Kidney (tissue), 14 donors: ENCODE data around the gene THSD4. TPM values are rescaled to one million over a fixed set of nuclear protein-coding genes. Genes with fewer than 3 reads are reported as not detected.
"Not testable (repeated sequence)": the region's sequence is repeated elsewhere in the genome, so short reads cannot be mapped to it uniquely, and the experiment has no call there.

Experiments used
- DNase-seq, 5 donors: peaks; one replicate each; pipeline ENCODE4 v3.0.0-alpha.2; 2013 to 2020
- FAIRE-seq: peaks from 2 replicates; lab custom pipeline; 2012; peaks lifted over from hg19 to GRCh38; lab: Jason Lieb, UNC
- H3K27ac ChIP-seq, 2 donors: one replicate each; pipeline ENCODE4 v1.7.0; 2013; ENCODE audit warnings: low read depth in 2 of 2, low read length in 2 of 2, inconsistent platforms in 1 of 2
- H3K27me3 ChIP-seq: one replicate; pipeline ENCODE4 v1.7.1; 2013; ENCODE audit warnings: low read length, inconsistent platforms; ENCODE audit not compliant: control insufficient read depth, insufficient read depth
- H3K36me3 ChIP-seq, 3 donors: one replicate each; pipeline versions ENCODE4 v1.7.0 to v1.7.1; 2013; ENCODE audit warnings: low read length in 3 of 3, control low read depth in 1 of 3, inconsistent platforms in 1 of 3; ENCODE audit not compliant: insufficient read depth in 3 of 3, control insufficient read depth in 2 of 3
- H3K4me1 ChIP-seq, 3 donors: one replicate each; pipeline versions ENCODE4 v1.7.0 to v1.7.1; 2013; ENCODE audit warnings: low read length in 3 of 3, inconsistent platforms in 1 of 3, low read depth in 1 of 3; ENCODE audit not compliant: control insufficient read depth in 2 of 3, insufficient read depth in 2 of 3
- H3K4me3 ChIP-seq, 3 donors: one replicate each; pipeline versions ENCODE4 v1.7.0 to v1.8.1; 2013; ENCODE audit warnings: low read length in 3 of 3, control low read depth in 1 of 3, inconsistent platforms in 1 of 3
- H3K9ac ChIP-seq, 3 donors: one replicate each; pipeline versions ENCODE4 v1.7.0 to v1.7.1; 2013; ENCODE audit warnings: low read length in 3 of 3, control low read depth in 1 of 3, inconsistent platforms in 1 of 3
- H3K9me3 ChIP-seq, 3 donors: one replicate each; pipeline versions ENCODE4 v1.7.0 to v1.7.1; 2013; ENCODE audit warnings: low read length in 3 of 3, control low read depth in 1 of 3, inconsistent platforms in 1 of 3; ENCODE audit not compliant: control insufficient read depth in 2 of 3, insufficient read depth in 1 of 3
- intact Hi-C: fragments of 100-400 bp; cut with DNase I; formaldehyde crosslinking; loops from one replicate; pipeline ENCODE4 v1.11.1; 2022
- polyA plus RNA-seq: library from polyadenylated mRNA; stranded (reverse); fragments of 350-450 nt; fragmentation: Illumina TruSeq; extraction: RNeasy Lipid Tissue Mini Kit (QIAGEN cat#74804); gene quantifications from one replicate; pipeline ENCODE4 v1.2.3, GENCODE V29; 2014; ENCODE audit warnings: low read depth, low replicate concordance; ENCODE audit not compliant: insufficient read depth
- total RNA-seq: library from RNA; stranded (reverse); fragmentation: NEBNext Ultra II Directional; extraction: Animal tissue kit (Norgen Biotek cat#: 25700); gene quantifications from one replicate; pipeline ENCODE4 v1.2.1, GENCODE V29; 2021
- TF ChIP-seq, protein P1 (sequence below): IDR thresholded peaks from 3 replicates; pipeline ENCODE4 v1.5.1; 2012; ENCODE audit warnings: mild to moderate bottlenecking, moderate library complexity, borderline replicate concordance; ENCODE audit not compliant: insufficient read depth; ENCODE audit errors: extremely low read depth
- donor health status: control.
- donor health status: control.
- donor health status: control.
- donor health status: control.
- donor health status: control.
- donor health status: DM: yes; HTN: yes; CAD: no.
- donor health status: Normal renal cell carcinoma (clear cell type).

THSD4 gene
- total and polyA plus RNA-seq, 2 donors from 2014 or later, result 9.4 to 36.3 TPM

DNA sequence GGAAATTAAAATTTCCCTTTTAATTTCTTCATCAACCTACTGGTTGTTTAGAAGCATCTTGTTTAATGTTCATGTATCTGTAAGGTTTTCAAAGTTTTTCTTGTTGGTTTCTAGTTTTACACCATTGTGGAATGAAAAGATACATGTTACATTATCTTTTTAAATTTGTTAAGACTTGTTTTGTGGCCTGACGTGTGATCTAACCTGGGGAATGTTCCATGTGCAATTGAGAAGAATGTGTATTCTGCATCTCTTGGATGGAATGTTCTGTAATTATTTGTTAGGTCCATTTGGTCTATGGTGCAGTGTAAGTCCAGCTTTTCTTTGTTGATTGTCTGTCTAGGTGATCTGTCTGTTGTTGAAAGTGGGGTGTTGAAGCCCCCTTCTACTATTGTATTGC lies 45.7 kb downstream of the THSD4 start:
- H3K9ac ChIP-seq, result no peak overlapping the region
- H3K9me3 ChIP-seq, result no peaks in the 10 kb centered on the region
- DNase-seq (no peak), FAIRE-seq (no peak)
- no peak overlapping the region for H3K4me3 ChIP-seq
- no peaks in the 10 kb centered on the region for H3K36me3 ChIP-seq
- no peak overlapping the region for H3K27ac ChIP-seq
- TF ChIP-seq, protein P1, sequence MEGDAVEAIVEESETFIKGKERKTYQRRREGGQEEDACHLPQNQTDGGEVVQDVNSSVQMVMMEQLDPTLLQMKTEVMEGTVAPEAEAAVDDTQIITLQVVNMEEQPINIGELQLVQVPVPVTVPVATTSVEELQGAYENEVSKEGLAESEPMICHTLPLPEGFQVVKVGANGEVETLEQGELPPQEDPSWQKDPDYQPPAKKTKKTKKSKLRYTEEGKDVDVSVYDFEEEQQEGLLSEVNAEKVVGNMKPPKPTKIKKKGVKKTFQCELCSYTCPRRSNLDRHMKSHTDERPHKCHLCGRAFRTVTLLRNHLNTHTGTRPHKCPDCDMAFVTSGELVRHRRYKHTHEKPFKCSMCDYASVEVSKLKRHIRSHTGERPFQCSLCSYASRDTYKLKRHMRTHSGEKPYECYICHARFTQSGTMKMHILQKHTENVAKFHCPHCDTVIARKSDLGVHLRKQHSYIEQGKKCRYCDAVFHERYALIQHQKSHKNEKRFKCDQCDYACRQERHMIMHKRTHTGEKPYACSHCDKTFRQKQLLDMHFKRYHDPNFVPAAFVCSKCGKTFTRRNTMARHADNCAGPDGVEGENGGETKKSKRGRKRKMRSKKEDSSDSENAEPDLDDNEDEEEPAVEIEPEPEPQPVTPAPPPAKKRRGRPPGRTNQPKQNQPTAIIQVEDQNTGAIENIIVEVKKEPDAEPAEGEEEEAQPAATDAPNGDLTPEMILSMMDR, result no peak
- H3K4me1 ChIP-seq, result no peaks in the 10 kb centered on the region
- H3K27me3 ChIP-seq, result no peaks in the 10 kb centered on the region
- intact Hi-C loops, result no loop called here

DNA sequence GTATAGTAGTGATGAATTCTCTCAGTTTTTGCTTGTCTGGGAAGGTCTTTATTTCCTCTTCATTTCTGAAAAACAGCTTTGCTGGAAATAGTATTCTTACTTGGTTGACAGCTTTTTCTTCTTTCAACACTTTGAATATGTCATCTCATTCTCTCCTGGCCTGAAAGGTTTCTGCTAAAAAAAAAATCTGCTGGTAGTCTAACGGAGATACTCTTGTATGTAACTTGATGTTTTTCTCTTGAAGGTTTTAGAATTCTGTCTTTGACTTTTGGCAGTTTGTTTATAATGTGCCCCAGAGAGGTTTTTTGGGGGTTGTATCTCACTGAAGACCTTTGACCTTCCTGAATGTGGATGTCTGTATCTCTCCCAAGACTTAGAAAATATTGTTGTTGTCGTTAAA lies 47.0 kb downstream of the THSD4 start:
- H3K36me3 ChIP-seq, result no peaks in the 10 kb centered on the region
- H3K4me1 ChIP-seq, result no peaks in the 10 kb centered on the region
- no peaks in the 10 kb centered on the region for H3K27me3 ChIP-seq
- FAIRE-seq (no peak), DNase-seq (no peak)
- no peak overlapping the region for H3K27ac ChIP-seq
- H3K9ac ChIP-seq, result no peak overlapping the region
- no peak overlapping the region for H3K4me3 ChIP-seq
- TF ChIP-seq, protein P1, result no peak
- intact Hi-C loops, result no loop called here
- no peaks in the 10 kb centered on the region for H3K9me3 ChIP-seq

DNA sequence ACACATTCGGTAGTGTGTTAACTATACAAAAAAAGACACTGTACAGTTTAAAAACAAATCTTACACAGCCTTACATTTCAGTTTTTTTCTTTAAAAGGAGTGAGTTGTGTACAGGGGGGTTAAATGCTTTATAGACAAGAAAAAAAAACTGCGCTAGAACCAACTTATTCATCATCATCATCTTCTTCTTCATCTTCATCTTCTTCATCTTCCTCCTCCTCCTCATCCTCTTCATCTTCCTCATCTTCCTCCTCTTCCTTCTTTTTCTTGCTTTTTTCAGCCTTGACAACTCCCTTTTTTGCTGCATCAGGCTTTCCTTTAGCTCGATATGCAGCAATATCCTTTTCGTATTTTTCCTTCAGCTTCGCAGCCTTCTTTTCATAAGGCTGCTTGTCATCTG lies 49.3 kb downstream of the THSD4 start:
- H3K9ac ChIP-seq, intact Hi-C loops, FAIRE-seq: not testable (repeated sequence)

DNA sequence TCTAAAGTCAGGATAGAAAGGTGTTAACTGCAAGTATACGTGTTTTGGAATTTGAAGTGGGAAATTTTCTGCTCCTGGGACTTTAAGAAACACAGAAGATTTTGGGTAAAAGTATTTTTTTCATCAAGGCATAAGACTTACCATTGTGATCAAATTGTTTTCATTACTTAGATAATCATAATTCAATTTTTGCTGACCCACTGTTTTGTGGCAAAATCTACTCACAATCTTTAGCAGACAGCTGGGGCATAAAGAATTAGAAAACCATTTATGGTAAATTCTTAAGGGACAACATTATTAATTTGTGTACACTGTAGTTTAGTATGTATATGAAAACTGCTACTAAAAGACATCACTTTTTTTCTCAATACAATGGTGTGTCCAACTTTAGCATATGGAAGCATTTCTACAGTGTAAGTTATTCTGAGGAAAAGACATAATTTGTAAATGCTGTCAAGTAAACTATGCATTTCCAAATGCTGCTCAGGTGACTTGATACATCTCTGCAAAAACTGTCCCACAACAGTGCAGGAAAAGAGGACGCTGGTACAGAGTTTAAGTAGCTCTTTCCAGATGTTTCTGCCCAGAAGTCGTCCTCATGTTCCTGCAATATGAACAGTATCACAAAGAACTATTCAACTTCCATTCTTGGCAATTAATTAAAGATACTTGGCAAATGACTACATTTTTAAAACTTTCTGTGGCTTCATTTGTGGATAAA lies 52.3 kb downstream of the THSD4 start:
- intact Hi-C loops, result no loop called here
- Histone ChIP-seq H3K9ac (no peak overlapping the region), H3K4me3 (no peak overlapping the region), H3K4me1 (no peaks in the 10 kb centered on the region), H3K36me3 (no peaks in the 10 kb centered on the region), H3K27me3 (no peaks in the 10 kb centered on the region), H3K27ac (no peak overlapping the region), H3K9me3 (peaks cover 0 to 4% (median 0%) of the 10 kb centered on the region in 3 donors)
- no peak for DNase-seq
- TF ChIP-seq, protein P1, result no peak
- FAIRE-seq, result no peak

More for the DNA sequence above, 49.3 kb downstream of the THSD4 start:
- H3K27me3 ChIP-seq, H3K36me3 ChIP-seq, H3K4me1 ChIP-seq, H3K9me3 ChIP-seq, H3K4me3 ChIP-seq, DNase-seq, H3K27ac ChIP-seq: not testable (repeated sequence)
